Right cardiac atrium (tissue), 5 donors: Measurements from ENCODE around the gene KRT37. TPM values are rescaled to one million over a fixed set of nuclear protein-coding genes. Genes with fewer than 3 reads are reported as not detected.
A peak's percentile ranks its signal among the peaks of the same experiment; 100 is the strongest.

Source experiments
- ATAC-seq, 2 donors: fragments of 200-7000 bp; cut with Tn5 transposase; one replicate each; pipeline versions ENCODE4 v1.8.0 to v1.9.1; 2020; ENCODE audit warnings: moderate library complexity in 2 of 2, mild to moderate bottlenecking in 1 of 2
- DNase-seq, 3 donors: peaks; one replicate each; pipeline ENCODE4 v3.0.0-alpha.2; 2020
- H3K27ac ChIP-seq: one replicate; pipeline ENCODE4 v1.5.1; 2013; ENCODE audit warnings: mild to moderate bottlenecking, low read length, control low read depth, moderate library complexity
- H3K27me3 ChIP-seq: one replicate; pipeline ENCODE4 v1.6.1; 2013; ENCODE audit not compliant: control insufficient read depth, insufficient read depth
- H3K4me1 ChIP-seq: one replicate; pipeline ENCODE4 v1.6.1; 2013; ENCODE audit warnings: low read length; ENCODE audit not compliant: control insufficient read depth, insufficient read depth
- H3K4me3 ChIP-seq: one replicate; pipeline ENCODE4 v1.5.1; 2013; ENCODE audit warnings: low read length, control low read depth
- H3K9me3 ChIP-seq: one replicate; pipeline ENCODE4 v1.6.1; 2013; ENCODE audit warnings: low read length; ENCODE audit not compliant: control insufficient read depth
- WGBS: extraction: QIAGEN DNeasy Blood & Tissue Kit; methylation state at CpG from one replicate; pipeline ENCODE4 v1.1.7; 2013; 5-methylcytosine and 5-hydroxymethylcytosine counted together
- intact Hi-C, 4 donors: fragments of 100-400 bp; cut with DNase I; formaldehyde crosslinking; loops; one replicate each; pipeline versions ENCODE4 v1.11.0 to v1.14.0; 2022 to 2023
- polyA plus RNA-seq: library from polyadenylated mRNA; stranded (reverse); fragments of 200-250 nt; gene quantifications from one replicate; pipeline ENCODE4 v1.2.3, GENCODE V29; 2013
- total RNA-seq, 4 donors: library from RNA; stranded (reverse); fragmentation: NEBNext Ultra II Directional; extraction: Animal tissue kit (Norgen Biotek cat#: 25700); gene quantifications; one replicate each; pipeline ENCODE4 v1.2.1, GENCODE V29; 2021
- donor health status: healthy with polysubstance abuse.
- donor health status: DM: no; HTN: yes; CAD: no.
- donor health status: DM: no; HTN: no; CAD: no.
- donor health status: DM: no; HTN: yes; CAD: no; lungs with severe emphysema.
- donor health status: DM: yes; HTN: yes; CAD: no.

The KRT37 gene
- total and polyA plus RNA-seq, 5 donors = not detected

DNA sequence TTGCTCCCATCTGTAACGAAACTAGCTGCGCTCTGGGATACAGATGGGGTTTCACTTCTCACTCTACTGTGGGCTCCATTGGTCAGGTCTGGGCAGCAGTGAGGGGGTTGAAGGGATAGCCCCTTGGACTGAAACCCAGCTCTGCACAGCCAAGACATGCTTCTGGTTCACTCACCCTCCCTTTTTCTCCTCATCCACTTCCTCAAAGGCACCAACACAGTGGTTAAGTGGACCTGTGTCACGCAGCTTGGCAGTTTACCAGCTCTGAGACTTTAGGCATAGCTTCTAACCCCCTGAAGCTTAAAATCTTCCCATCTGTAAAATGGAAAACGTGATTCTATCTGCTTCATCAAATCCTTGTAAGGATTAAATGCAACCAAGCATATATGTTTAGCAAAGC lies 27.9 kb upstream of the KRT37 start:
- no peak for DNase-seq
- intact Hi-C loops = no loop called here
- no peak for ATAC-seq
- Histone ChIP-seq H3K4me3 (no peak overlapping the region), H3K9me3 (peaks cover 7% of the 10 kb centered on the region), H3K27me3 (peaks cover 2% of the 10 kb centered on the region), H3K27ac (no peak overlapping the region), H3K4me1 (no peaks in the 10 kb centered on the region)
- 53% methylated on average over 4 of the region's 4 CpGs for whole genome bisulfite sequencing

DNA sequence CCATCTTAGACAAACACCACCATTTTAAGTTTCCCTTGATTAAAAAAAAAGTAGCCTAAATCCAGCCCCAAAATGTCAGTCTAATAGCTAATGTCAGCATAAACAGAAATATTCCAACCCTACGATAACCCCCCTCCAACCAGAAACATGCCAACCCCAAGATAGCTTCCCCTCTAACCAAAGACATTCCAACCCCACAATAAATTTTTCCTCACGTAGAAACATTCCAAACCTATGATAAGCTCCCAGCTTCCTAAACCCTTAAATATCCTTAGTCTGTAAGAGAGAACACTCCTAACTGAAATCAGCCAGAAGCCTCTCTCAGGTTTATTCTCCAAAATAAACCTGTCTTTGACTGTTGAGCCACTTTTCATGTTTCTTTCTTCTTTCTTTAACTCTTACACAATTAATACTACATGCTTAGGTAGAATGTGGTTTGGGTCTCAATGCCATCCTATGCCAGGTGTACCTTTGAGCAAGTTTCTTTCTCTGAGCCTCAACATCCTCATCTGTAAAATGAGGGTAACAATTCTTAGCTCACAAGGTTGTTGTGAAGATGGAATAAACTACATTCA lies 26.9 kb upstream of the KRT37 start:
- intact Hi-C loops = no loop called here
- DNase-seq (no peak), ATAC-seq (no peak)
- 57% methylated on average over 2 of the region's 2 CpGs for WGBS
- H3K27me3 ChIP-seq = peaks cover 2% of the 10 kb centered on the region
- H3K9me3 ChIP-seq = peaks cover 7% of the 10 kb centered on the region
- H3K4me1 ChIP-seq = no peaks in the 10 kb centered on the region
- H3K27ac ChIP-seq = no peak overlapping the region
- H3K4me3 ChIP-seq = no peak overlapping the region

DNA sequence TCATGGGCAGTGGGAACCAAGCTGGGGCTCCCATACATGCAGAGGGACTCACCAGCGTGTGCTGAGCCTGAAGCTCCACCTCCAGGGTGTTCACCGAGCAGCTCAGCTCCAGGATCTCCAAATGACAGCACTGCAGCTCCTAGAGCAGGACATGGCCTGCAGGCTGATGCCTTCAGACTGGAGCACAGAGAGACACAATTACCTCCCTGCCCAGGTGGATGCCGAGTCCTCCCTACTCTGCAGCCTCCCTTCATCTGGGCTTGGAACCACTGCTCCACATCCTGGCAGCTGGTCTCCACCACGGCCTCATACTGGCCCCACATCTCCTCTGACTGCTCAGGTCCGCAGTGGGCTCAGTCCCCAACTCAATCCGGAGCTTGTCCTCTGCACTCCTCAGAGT lies 24.6 kb upstream of the KRT37 start:
- Histone ChIP-seq H3K9me3 (peaks cover 7% of the 10 kb centered on the region), H3K4me3 (no peak overlapping the region), H3K4me1 (no peaks in the 10 kb centered on the region), H3K27ac (no peak overlapping the region), H3K27me3 (peaks cover 2% of the 10 kb centered on the region)
- DNase-seq = no peak
- intact Hi-C loops = no loop called here
- ATAC-seq = no peak
- WGBS = 81% methylated on average over 6 of the region's 6 CpGs

DNA sequence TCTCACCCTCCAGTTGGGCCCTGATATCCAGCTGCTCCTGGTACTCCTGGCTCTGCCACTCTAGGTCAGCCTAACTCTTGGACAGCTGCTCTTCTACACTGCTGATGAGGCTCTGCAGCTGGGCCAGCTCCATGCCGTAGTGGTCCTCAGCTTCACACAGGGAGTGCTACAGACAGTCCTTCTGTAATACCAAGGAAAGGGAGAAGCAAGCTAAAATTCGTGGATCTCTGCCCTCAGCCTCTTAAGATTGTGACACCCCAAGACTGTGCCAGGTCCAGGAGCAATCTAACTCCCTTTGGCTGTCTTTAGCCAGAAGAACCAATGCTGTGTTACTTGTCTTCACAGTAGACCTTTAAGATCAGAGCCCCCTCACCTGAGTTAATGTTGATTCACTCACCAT lies 24.1 kb upstream of the KRT37 start:
- Histone ChIP-seq H3K27ac (no peak overlapping the region), H3K9me3 (peaks cover 7% of the 10 kb centered on the region), H3K27me3 (peaks cover 2% of the 10 kb centered on the region), H3K4me1 (no peaks in the 10 kb centered on the region), H3K4me3 (no peak overlapping the region)
- 53% methylated on average over 2 of the region's 2 CpGs for WGBS
- peak; percentile 24 to 41 for ATAC-seq
- no peak for DNase-seq
- intact Hi-C loops = no loop called here

DNA sequence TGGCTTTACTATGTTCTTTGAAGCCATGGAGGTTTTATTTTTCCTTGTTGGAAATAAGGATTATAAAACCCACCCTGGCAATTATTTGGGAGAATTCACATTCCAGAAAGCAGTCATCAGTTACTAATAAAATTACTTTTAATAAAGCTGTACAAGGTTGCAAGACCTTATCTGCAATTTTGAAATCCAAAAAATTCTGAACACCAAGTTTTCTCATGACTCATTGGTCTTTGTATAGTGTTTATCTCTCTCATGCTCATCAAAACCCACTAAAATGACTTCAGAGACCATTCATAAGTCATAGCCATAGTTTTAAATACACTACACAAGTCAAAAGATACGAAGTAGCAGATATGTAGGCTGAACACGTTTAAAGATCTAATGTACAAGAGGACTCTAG lies 22.4 kb upstream of the KRT37 start:
- intact Hi-C loops = no loop called here
- WGBS = 29% methylated on average over 2 of the region's 2 CpGs

DNA sequence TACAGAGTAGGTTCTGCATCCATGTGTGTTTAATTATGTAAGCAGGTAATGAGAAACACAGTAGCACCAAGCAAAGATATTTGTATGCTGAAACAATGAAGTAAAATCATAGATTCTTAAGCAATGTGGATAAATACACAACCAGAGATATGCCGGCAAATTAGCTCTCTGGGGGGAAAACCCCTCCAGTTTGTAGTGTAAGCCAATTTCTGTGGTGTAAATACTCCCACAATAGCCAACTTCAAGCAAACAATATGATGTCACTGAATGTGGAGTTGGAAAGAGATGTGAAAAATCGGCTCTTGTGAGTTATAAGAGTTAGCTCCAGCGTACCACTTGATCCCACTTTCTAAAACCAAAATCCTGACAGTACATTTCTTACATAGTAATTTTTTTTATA lies 20.3 kb upstream of the KRT37 start:
- intact Hi-C loops = no loop called here
- H3K9me3 ChIP-seq = peaks cover 2% of the 10 kb centered on the region
- H3K27me3 ChIP-seq = no peaks in the 10 kb centered on the region
- ATAC-seq (no peak), DNase-seq (no peak)
- H3K4me1 ChIP-seq = no peaks in the 10 kb centered on the region
- no peak overlapping the region for H3K27ac ChIP-seq
- no peak overlapping the region for H3K4me3 ChIP-seq
- 52% methylated on average over 3 of the region's 3 CpGs for WGBS

More for the DNA sequence above, 22.4 kb upstream of the KRT37 start:
- Histone ChIP-seq H3K27me3 (peaks cover 2% of the 10 kb centered on the region), H3K4me3 (no peak overlapping the region), H3K9me3 (peaks cover 6% of the 10 kb centered on the region), H3K27ac (no peak overlapping the region), H3K4me1 (no peaks in the 10 kb centered on the region)
- no peak for DNase-seq
- ATAC-seq = peak in 1 of 2 donors; percentile 33

DNA sequence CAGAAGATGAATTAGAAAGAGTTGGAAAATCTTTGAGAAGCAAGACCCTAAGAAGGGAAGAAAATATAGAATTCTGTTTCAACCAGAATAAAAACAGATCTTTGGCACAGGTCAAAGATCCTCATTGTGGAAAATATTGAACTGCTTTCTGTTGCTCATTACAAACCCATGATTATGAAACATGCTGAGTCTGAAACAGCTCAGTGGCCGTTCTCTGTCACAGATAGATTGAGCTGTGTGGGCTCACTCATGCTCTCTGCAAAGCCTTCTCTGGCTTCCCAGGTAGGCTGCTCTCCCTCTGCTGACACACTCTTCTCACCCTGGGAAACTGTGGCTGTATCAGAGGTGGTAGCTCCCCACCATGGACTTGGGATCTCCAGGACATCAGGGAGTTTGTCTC lies 19.8 kb upstream of the KRT37 start:
- Histone ChIP-seq H3K27ac (no peak overlapping the region), H3K9me3 (peaks cover 2% of the 10 kb centered on the region), H3K27me3 (no peaks in the 10 kb centered on the region), H3K4me1 (no peaks in the 10 kb centered on the region), H3K4me3 (no peak overlapping the region)
- ATAC-seq (no peak), DNase-seq (no peak)
- 54% methylated on average over 1 of the region's 1 CpG for WGBS
- intact Hi-C loops = no loop called here

DNA sequence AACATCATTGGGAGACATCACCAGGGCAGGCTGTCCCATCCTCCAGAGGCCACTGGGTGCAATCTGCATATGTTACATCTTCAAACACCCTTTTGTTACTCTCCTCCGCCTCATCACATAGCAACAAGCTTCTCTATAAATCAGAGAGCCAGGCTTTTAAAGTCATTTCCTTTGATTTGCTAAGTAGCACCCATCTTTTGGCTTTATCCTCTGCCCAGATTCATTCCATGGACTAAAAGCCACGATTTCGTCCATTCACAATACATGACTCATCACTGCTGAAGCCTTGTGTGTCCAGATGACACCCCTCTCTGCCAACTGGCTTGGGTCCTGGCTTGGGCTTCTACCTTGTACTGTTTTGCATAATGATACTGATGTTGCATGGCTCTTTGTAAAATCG lies 18.4 kb upstream of the KRT37 start:
- Histone ChIP-seq H3K27me3 (no peaks in the 10 kb centered on the region), H3K4me1 (no peaks in the 10 kb centered on the region), H3K27ac (no peak overlapping the region), H3K4me3 (no peak overlapping the region), H3K9me3 (peaks cover 2% of the 10 kb centered on the region)
- 69% methylated on average over 4 of the region's 4 CpGs for WGBS
- DNase-seq = no peak
- ATAC-seq = no peak
- intact Hi-C loops = no loop called here

DNA sequence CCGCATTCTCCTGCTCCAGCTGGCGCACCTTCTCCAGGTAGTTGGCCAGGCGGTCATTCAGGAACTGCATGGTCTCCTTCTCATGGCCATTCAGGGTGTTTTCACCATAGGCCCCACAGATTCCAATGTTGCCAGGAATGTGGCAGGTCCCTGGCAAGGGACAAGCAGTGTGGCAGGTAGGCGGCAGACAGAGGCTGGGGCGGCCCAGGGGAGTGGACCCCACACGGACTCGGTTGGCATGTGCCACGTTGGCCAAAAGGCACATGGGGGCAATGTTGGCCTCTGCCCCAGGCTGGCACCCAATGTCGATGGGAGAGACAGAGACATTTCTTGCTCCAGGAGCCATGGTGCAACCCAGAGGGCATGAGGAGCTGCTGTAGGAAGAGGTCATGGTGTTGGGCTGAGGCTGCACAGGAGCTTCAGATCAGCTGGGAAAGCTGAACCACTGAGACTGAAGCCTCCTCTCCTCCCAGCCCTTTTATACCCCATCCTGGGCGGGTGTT lies 16.2 kb upstream of the KRT37 start, which contains the start of gene KRT38:
Gene KRT38 (minus strand): TSS at position 453 of the 503 bp plus-strand sequence. CDS start 62 bp downstream, at position 391.
- Histone ChIP-seq H3K4me1 (no peaks in the 10 kb centered on the region), H3K27me3 (no peaks in the 10 kb centered on the region), H3K4me3 (no peak within 1 kb of the TSS), H3K9me3 (peaks cover 2% of the 10 kb centered on the region), H3K27ac (no peak within 1 kb of the TSS)
- intact Hi-C loops = no loop called here
- DNase-seq = no peak
- 93% methylated on average over 10 of the region's 10 CpGs for WGBS
- no peak for ATAC-seq

DNA sequence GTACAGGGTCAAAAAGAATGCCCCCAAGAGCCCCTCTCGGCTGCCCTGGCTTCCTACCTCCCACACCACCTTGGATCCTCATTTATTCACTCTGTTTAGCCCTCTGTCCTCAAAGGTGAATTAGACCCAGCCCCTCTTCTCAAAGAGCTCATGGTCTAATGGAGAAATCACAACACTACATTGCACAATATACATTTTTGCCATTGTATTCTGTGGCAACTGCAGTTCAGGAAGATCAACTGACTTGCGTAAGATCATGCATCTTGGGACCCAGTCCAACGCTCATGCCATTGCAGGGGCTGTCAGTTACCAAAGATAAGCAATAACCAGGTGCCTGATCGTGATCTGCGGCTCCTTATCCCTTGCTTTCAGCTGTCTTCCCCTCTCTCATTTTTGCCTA lies 15.0 kb upstream of the KRT37 start:
- Histone ChIP-seq H3K9me3 (peaks cover 2% of the 10 kb centered on the region), H3K27ac (no peak overlapping the region), H3K4me3 (no peak overlapping the region), H3K27me3 (no peaks in the 10 kb centered on the region), H3K4me1 (no peaks in the 10 kb centered on the region)
- DNase-seq (no peak), ATAC-seq (no peak)
- intact Hi-C loops = no loop called here
- 66% methylated on average over 5 of the region's 5 CpGs for WGBS

DNA sequence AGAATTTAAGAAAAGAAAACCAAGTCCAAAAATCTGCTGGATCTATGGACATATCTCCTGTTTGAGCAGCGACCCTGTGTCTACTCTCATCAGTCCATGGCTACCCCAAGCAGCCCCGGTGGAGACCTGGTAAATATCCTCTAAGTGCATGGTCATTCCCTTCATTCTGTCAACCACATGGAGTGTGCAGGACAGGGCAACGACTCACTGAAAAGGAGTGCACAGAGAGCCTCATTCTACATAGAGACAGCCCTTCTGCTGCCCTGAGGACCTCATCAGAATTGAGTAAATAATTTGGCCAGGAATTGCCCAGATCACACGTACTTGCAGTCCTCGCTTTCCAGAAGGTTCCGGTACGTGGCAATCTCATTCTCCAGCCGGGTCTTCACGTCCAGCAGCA lies 13.4 kb upstream of the KRT37 start:
- Histone ChIP-seq H3K9me3 (no peaks in the 10 kb centered on the region), H3K4me1 (no peaks in the 10 kb centered on the region), H3K4me3 (no peak overlapping the region), H3K27ac (no peak overlapping the region), H3K27me3 (no peaks in the 10 kb centered on the region)
- 88% methylated on average over 9 of the region's 9 CpGs for WGBS
- no peak for ATAC-seq
- intact Hi-C loops = no loop called here
- no peak for DNase-seq

DNA sequence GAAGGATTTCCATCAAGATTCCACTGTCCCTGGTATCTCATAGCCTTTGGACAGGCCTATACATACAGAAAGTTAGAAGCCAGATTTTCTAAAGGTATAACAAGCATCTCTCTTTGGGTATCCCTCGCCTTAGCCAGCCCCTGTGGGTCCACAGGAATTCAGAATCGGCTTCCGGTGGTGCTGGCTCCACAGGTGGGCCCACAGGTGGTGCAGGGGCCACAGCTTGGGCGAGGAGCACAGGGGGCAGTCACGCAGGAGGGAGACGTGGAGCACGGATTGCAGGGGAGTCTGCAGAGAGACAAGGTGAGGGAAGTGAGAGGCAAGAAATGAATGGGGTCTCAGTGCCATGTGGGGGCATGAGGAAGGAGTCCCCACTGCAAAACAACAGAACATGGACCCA lies 12.9 kb upstream of the KRT37 start:
- Histone ChIP-seq H3K27ac (no peak overlapping the region), H3K4me1 (no peaks in the 10 kb centered on the region), H3K9me3 (no peaks in the 10 kb centered on the region), H3K27me3 (no peaks in the 10 kb centered on the region), H3K4me3 (no peak overlapping the region)
- intact Hi-C loops = no loop called here
- ATAC-seq = no peak
- no peak for DNase-seq
- WGBS = 83% methylated on average over 7 of the region's 7 CpGs
